Activated CD4-positive, alpha-beta T cell treated with anti-CD3 and anti-CD28 coated beads for 24 hours (primary cell): ENCODE measurements around the gene CD200.

Source experiments
- DNase-seq, 2 donors: peaks; one replicate each; pipeline ENCODE4 v3.0.0-alpha.2; 2020; ENCODE audit warnings: low read depth in 2 of 2

The CD200 gene

DNA sequence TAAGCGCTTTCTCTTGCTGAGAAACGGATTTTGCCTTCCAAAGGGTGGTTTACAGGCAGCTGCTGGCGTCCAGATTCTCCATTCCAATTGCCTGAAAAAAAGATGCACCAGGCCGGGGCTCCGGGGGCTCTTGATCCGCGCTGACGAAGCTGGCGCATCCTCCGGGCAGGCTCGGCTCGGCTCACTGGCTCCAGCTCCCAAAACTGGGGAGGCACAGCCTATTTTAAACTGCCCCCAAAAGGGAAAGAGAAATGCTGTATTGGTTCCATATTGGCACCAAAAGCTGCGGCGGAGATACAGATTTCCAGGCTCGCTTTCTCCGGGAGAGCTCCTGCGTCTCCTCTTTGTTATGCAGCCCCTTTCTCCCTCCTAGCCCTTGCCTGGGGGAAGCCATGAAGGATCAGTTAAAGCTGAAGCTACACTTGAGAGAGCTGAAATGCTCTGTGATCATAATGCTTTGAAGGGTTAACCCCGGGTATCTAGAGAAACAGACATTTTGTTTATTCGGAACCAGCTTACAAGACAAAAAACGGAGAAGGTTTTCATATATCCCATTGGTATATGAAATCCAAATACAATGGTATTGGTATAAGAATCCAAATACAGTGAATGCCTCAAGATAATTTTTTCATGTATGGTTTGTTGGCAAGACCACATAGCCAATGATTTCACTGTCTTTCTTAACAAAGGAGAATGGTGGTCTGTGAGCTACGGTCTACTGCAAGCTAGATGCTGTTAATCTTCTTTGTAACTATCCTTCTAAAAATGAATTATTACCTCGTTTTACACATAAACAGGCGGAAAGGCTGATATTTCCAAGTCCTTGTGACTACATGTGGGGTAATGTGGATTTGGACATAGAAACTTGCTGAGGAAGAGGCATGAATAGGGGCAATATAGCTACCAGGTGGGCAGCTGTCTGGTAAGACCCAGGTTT lies 693 bp downstream of the CD200 start:
- no peak for DNase-seq

- DNase-seq: no peak
Measured at GRCh38 chr3:112334691-112335433, 1.9 kb downstream of the CD200 start.

- DNase-seq: no peak
Measured at GRCh38 chr3:112335434-112335781, 2.5 kb downstream of the CD200 start.

GRCh38 chr3:112338021-112338726 lies 5.2 kb downstream of the CD200 start:
- DNase-seq: no peak

GRCh38 chr3:112338727-112339056 lies 5.7 kb downstream of the CD200 start:
- DNase-seq: no peak

DNA sequence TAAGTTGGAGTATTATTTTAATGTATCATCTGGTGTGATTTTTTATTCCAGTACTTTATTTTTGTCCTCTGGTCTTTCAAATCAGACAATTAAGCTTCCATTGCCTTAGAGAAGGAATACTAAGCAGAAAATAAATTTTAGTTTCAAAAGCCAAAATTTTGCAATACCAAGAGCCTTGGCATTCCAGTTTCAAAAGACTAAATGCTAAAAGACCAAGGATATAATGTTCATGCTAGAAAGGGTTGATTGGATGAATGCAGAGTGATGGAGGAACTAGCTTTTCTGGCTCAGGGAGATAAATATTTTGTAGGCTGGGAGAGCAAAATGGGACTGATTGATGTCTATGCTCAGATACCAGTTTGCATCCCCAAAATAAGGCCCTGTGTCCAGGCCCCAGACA lies 6.2 kb downstream of the CD200 start:
- DNase-seq: no peak

DNA sequence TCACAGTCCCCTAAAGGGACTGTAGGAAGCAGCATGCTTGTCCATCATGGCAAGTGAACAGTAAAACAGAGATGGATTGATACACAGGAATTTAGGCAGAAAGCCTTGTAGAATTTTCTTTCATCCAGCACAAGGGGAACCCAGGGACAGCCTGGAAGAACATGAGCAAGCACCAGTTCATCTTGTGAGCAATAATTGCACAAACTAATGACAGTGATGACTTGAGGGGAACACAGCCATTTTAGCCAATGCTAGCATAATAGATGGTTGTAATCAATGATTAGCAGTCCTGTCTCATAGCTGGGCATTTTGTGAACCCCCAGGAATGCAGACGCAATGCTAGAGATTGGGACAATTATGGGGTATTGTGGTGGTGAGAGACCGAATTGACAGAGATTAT lies 6.7 kb downstream of the CD200 start:
- no peak for DNase-seq

- DNase-seq: no peak
Measured at GRCh38 chr3:112341386-112341785, 8.4 kb downstream of the CD200 start.

DNA sequence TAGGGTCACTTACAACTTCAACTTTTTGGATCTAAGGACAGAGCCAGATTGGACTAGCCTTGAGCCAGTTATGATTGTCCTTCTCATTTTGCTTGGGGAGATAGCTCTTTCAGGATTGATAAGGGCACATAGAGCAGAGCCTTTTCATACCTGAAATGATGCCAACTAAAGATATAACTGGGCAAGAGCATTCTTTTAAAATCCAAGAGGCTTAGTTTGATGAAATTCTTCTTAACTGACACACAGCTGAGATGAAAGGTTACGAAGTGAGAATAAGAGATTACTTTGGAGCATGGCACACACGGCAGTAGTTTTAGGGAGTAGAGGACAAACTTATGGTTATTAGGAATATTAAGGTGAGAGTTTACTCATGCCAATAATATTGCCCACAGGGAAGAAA lies 12.7 kb downstream of the CD200 start:
- DNase-seq: no peak

DNA sequence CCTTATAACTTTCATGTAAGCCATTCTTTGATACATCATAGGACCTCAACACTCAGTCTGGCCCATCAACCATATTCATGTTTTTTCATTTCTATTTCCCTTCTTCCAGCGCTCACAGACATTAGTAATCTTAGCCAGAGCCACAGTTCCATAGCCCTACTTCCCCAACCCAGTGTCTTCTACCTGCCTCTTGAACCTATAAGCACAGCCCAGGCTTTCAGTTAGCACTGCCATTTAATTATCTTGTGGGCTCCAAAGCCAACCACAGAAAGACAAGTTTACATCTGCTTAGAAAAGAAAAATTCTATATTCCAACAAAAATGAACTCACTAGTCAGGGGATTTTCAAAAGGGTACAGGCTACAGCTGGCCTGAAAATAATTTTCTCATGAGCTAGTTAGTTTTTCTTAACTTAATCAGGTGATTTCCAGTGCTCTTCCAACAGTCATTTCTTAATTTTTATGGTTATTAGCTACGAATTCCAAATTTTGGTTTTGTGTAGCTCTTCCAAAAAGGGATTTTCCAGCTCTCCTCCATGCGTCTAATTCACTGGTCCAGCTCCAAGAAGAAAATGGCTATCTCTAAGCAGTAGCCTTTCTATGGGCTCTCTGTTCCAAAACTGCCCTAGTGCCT lies 13.7 kb downstream of the CD200 start:
- DNase-seq: no peak

- no peak for DNase-seq
Measured at GRCh38 chr3:112348943-112349342, 16.0 kb downstream of the CD200 start.

GRCh38 chr3:112349557-112349956 lies 16.6 kb downstream of the CD200 start:
- DNase-seq: no peak

DNA sequence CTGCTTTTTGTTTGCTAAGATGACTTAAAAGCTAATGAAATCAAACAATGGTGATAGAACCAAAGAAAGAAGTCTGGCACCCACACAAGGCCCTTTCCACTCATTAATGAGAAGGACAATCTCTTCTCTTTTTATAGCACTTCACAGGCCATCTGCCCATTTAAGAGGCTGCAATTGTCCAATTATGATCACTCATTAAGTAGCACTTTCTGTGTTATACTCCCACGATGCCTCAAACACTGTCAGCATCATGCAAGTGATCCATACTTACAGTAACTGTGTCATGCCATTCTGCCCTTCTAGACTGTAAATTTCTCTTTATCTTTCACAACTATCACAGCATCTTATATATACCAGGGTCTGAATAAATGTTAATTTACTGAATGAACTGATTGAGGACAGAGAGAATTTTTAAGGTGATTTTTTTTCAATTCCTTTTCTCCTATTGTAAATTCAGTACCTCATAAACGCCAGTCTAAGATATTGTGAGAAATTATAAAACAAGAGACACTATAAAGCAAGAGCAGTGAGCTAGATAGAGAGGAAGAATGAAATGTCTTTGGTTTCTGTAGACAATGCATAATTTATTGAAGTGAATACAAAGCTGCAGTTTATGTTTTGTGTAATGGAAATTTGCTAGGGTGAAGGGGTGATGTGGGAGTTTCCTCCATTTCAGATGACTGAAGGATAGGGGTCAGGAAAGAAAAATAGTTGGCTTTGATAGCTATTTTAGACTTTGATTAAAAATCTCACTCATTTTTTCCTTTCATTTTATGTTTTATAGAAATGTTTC lies 17.3 kb downstream of the CD200 start:
- DNase-seq: no peak

DNA sequence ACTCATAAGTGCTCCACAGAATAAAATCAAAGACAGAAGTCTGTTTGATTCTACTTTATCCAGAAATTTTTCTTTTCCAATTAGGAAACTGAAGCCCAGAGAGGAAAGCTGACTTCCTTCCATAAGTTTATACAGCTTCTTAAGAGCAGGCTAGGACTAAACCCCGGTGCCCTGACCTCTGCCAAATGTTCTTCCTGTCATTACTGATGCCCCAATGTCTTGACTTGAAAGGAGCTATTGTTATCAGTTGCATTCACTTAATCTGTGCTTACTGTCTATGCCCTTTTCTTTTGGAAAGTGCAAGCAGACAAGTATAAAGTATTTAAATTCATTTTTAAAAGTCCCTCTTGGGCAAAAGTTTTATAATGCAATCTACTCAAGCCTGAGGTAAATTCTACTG lies 18.1 kb downstream of the CD200 start:
- DNase-seq: no peak

DNA sequence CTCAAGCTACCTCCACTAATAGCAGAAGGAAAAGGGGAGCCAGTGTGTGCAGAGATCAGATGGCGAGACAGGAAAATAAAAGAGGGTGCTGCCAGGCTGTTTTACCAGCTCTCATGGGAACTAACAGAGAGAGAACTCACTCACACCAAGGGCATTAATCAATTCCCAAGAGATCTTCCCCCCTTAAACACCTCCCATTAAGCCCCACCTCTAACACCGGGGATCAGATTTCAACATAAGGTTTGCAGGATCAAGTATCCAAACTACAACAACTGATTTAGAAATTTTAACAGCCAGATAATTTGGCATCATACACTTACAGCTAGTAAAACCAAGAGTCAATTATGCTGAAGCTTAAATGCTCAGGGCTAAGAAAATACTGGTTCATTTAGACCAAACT lies 18.9 kb downstream of the CD200 start:
- no peak for DNase-seq

GRCh38 chr3:112352720-112353119 lies 19.8 kb downstream of the CD200 start:
- DNase-seq: no peak

DNA sequence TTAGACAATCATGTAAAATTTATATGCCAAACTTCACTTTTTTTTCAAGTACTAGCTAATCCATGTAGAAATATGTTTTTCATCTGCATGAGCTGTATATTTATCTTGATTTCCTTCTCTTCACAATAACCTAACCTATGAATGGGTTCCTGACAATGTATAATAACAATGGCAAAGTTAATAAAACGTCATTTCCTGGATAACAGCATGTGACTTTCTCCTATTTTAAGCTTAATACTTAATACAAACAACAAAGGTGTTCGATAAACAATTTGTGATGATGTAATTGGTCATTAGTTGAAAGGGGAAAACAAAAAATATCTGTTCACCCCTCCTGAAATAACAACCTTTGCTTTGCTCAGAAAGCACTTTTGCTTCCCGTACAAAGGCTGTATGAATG lies 20.4 kb downstream of the CD200 start:
- no peak for DNase-seq

GRCh38 chr3:112354642-112355306 lies 21.8 kb downstream of the CD200 start:
- DNase-seq: no peak

DNA sequence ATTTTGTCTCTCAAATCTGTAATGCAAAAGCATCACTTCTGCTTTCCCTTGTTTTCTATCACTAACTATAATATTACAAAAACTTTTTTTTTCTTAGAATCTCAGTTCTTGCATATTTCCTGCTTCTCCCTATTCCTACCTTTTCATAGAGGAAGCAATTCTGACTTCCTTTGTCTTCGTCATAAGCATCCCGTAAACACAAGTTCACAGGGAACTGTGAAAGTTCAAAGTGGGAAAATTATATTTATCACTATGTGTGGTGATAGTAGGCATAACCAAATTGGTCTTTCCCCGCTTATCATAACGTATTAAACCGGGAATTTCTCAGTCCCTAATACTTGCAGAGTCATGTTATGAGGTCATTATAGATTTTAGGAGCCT lies 22.3 kb downstream of the CD200 start:
- no peak for DNase-seq

DNA sequence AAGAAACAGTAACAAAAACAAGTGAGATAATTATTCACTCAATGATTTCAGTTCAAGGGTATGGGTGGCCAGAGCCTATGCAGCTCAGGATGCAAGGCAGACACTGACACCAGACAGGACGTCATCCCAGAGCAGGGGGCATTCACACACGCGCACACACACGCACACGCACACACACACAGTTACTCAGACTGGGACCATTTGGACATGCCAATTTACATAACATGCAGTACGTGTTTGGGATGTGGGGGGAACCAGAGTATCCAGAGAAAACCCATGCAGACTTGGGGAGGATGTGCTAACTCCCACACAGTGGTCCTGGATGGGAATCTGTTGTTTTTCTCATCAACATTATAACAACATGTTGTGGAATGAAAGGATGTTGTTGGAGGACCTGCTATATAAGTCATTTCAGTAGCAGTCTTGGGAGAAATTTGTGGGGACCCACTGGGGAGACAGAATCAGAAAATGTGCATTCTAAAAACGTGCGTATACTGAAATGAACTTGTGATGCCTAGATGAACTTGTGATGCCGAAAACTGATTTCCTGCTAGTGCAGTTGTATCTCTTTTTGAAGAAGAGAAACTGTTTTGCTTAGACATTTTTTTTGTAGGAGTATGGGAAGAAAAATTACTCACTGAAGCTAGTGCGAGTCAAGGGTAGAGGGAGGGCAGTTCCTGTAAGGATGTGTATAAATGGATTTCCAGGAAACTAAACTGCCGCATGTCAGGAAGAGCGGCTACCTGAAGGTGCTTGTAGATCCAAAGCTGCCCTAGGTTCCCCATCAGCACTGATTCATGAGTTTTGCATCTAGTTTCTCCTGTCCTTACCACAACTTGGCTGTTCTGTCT lies 25.2 kb downstream of the CD200 start:
- no peak for DNase-seq
